HS-5 (cell line): ENCODE results near the gene PLEKHA5.
"Not testable (repeated sequence)": the region's sequence is repeated elsewhere in the genome, so short reads cannot be mapped to it uniquely, and the experiment has no call there.

Experiments
- DNase-seq: peaks from one replicate; pipeline ENCODE4 v3.0.0-alpha.2; 2012; ENCODE audit warnings: low read depth

The PLEKHA5 gene

DNA sequence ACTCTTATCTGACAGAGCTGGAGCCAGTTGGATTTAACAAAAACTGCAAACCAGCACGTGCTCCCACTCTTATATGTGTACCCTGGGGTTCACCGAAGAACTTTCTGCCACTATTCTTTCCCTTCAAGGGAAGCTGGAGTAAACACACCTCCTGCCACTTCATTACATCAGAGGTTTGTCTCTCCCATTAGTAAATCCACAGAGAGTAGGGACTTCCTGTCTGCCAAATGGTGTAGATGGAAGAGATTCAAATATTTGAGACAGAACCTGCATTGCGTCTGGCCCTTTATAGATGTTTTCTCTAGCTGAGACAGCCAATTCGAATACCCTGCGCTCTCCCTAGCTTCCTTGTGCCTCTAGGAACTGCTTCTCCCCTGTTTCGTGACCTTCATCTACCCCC lies 280.7 kb downstream of the PLEKHA5 start:
- DNase-seq: no peak

GRCh38 chr12:19410629-19411185 lies 281.2 kb downstream of the PLEKHA5 start:
- DNase-seq: no peak

GRCh38 chr12:19411234-19412204 lies 282.0 kb downstream of the PLEKHA5 start:
- DNase-seq: no peak

DNA sequence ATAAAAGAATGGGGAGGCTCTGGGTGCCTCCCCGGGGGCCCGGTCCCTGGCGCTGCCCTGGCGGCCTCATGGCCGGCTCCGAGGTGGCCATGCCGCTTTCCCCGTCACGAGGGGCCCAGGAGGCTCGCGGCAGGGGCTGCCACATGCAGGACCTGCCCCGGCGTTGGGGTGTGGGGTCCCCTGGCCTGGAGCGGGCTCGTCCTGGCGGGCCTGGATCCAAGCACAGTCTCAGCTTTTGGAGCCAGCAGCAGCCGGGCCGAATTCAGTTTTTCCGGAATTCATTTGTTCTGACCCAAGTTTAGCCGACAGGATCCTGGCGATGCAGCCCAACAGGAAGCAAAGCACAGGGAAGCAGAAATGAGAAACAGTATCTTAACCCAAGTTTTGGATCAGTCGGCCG lies 283.3 kb downstream of the PLEKHA5 start:
- no peak for DNase-seq

- not testable (repeated sequence) for DNase-seq
Measured at GRCh38 chr12:19413582-19413981, 284.0 kb downstream of the PLEKHA5 start.

GRCh38 chr12:19415563-19415962 lies 286.0 kb downstream of the PLEKHA5 start:
- no peak for DNase-seq

DNA sequence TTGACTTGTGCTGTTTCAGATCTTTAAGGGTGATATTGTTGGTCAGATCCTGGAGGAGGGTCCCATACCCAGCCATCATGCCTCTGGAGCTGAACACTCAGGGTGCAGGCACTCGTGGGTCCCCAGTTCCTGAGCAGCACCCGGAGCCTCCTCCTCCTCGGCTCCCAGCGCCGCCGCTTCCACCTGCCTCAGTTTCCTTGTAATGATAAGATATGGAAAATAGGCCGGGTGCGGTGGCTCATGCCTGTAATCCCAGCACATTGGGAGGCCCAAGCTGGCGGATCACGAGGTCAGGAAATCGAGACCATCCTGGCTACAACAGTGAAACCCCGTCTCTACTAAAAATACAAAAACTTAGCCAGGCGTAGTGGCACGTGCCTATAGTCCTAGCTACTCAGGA lies 289.6 kb downstream of the PLEKHA5 start:
- DNase-seq: no peak

- no peak for DNase-seq
Measured at GRCh38 chr12:19421503-19422282, 292.2 kb downstream of the PLEKHA5 start.

DNA sequence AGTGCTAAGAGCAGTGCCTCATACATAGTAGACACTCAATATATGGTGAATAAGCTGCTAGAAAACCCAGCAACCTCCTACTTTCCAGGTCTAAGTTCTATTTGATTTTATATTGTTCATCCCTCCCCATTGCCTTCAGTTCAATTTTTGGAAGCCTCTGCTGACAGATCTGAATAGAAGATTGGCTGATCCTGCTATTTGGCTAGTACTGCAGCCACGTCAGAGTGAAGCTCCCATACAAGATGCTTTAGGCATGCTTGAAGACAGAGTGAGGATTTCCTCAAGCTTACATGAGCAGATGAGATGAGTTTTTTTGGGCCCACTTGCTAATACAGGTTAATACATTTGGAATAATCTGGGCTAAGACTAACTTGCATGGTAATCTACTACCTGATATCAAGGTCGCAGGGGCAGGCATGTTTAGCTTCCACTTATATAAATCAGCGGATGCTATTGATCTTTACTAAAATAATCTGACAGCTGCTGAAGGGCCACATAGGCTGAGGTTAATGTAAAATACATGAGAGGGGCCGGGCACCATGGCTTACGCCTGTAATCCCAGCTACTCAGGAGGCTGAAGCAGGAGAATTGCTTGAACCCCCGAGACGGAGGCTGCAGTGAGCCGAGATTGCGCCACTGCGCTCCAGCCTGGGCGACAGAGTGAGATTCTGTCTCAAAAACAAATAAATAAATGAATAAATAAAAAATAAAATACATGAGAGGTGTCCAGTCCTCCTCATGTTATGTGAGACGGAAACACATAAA lies 293.8 kb downstream of the PLEKHA5 start:
- no peak for DNase-seq
